HCT116 (cell line): ENCODE measurements around the gene OCEL1. TPM values are rescaled to one million over a fixed set of nuclear protein-coding genes. Genes with fewer than 3 reads are reported as not detected.

Source experiments
- ATAC-seq: fragments of 200-7000 bp; cut with Tn5 transposase; 2 replicates; pipeline ENCODE4 v1.9.1; 2020; ENCODE audit warnings: mild to moderate bottlenecking, moderate library complexity
- BruUV-seq: library from RNA; stranded (reverse); fragments of 400-500 nt; replicated peaks from 2 replicates; lab custom pipeline; 2021; lab: Mats Ljungman, UMichigan
- CTCF ChIA-PET: fragments of 300-600 bp; sonication (Branson Sonifier 250); formaldehyde crosslinking; loops from one replicate; lab custom pipeline; 2021; ENCODE audit warnings: antibody characterized with exemption; lab: Charles Lee
- POLR2A ChIA-PET: fragments of 300-600, 350-600 bp; sonication (Branson Sonifier 250); formaldehyde crosslinking; loops from one replicate; lab custom pipeline; 2021; ENCODE audit warnings: antibody characterized with exemption; lab: Charles Lee
- RAD21 ChIA-PET, 2 experiments: fragments of 300-600 bp; sonication (Branson Sonifier 250); formaldehyde crosslinking; loops; one replicate each; lab custom pipeline; 2023; ENCODE audit warnings: low total read pairs in 2 of 2; ENCODE audit not compliant: uncharacterized antibody in 2 of 2, unreplicated experiment in 2 of 2, low non-redundant PET in 1 of 2; lab: Charles Lee
- DNase-seq: peaks from one replicate; pipeline ENCODE4 v3.0.0-alpha.2; 2010; ENCODE audit warnings: low read depth, low spot score
- H2AFZ ChIP-seq: fragments of 200-600 bp; shearing (Covaris generic), sonication (generic); 2 replicates; pipeline ENCODE4 v1.6.1; 2017; ENCODE audit warnings: low read depth, mixed run types, mixed read lengths, antibody characterized with exemption, low read length; ENCODE audit not compliant: poor library complexity, severe bottlenecking
- H3K27ac ChIP-seq: 2 replicates; pipeline ENCODE4 v1.5.1; 2012; ENCODE audit warnings: low read depth, low read length
- H3K27me3 ChIP-seq: fragments of 200-600 bp; sonication (generic); 2 replicates; pipeline ENCODE4 v1.6.1; 2016; ENCODE audit warnings: mixed run types, low read length, mixed read lengths; ENCODE audit not compliant: insufficient read depth
- H3K36me3 ChIP-seq, 2 experiments: fragments of 200-500 bp in 1 of 2; fragments of 200-600 bp in 1 of 2; sonication (Bioruptor generic) in 1 of 2; sonication (generic) in 1 of 2; 2 replicates each; pipeline versions ENCODE4 v1.5.1 to v1.6.1; 2014 to 2016; ENCODE audit warnings: low read length in 2 of 2, inconsistent platforms in 1 of 2, mixed read lengths in 1 of 2, mixed run types in 1 of 2; ENCODE audit not compliant: insufficient read depth in 2 of 2, control insufficient read depth in 1 of 2
- H3K4me1 ChIP-seq, 2 experiments: fragments of 200-600 bp in 1 of 2; sonication (generic) in 1 of 2; 2 replicates each; pipeline versions ENCODE4 v1.5.1 to v1.6.1; 2012 to 2017; ENCODE audit warnings: low read length in 2 of 2, inconsistent platforms in 1 of 2, mild to moderate bottlenecking in 1 of 2, mixed read lengths in 1 of 2, mixed run types in 1 of 2, moderate library complexity in 1 of 2; ENCODE audit not compliant: insufficient read depth in 2 of 2, control insufficient read depth in 1 of 2
- H3K4me2 ChIP-seq: fragments of 200-600 bp; sonication (generic); 2 replicates; pipeline ENCODE4 v1.6.1; 2017; ENCODE audit warnings: mixed run types, low read length, mixed read lengths
- H3K4me3 ChIP-seq, 2 experiments: fragments of 200-600 bp in 1 of 2; sonication (generic) in 1 of 2; replicated peaks in 1 of 2; 2 replicates each; pipeline ENCODE4 v1.5.1; 2011 to 2016; ENCODE audit warnings: low read length in 2 of 2, control low read depth in 1 of 2, low read depth in 1 of 2, mild to moderate bottlenecking in 1 of 2, mixed read lengths in 1 of 2, mixed run types in 1 of 2
- H3K79me2 ChIP-seq: fragments of 200-600 bp; sonication (generic); 2 replicates; pipeline ENCODE4 v1.6.1; 2017; ENCODE audit warnings: mild to moderate bottlenecking, mixed run types, low read length, moderate library complexity, mixed read lengths; ENCODE audit not compliant: insufficient read depth
- H3K9ac ChIP-seq: fragments of 200-600 bp; sonication (generic); 2 replicates; pipeline ENCODE4 v1.6.1; 2016; ENCODE audit warnings: low read length, mixed read lengths
- H3K9me2 ChIP-seq: fragments of 200-600 bp; sonication (generic), shearing (Covaris generic); 2 replicates; pipeline ENCODE4 v1.6.1; 2017; ENCODE audit warnings: mixed run types, mild to moderate bottlenecking, moderate library complexity; ENCODE audit not compliant: insufficient read depth
- H3K9me3 ChIP-seq, 2 experiments: fragments of 200-500 bp in 1 of 2; fragments of 200-600 bp in 1 of 2; sonication (Bioruptor generic) in 1 of 2; sonication (generic) in 1 of 2; 2 replicates each; pipeline ENCODE4 v1.6.1; 2014 to 2017; ENCODE audit warnings: low read length in 2 of 2, mixed read lengths in 2 of 2, inconsistent platforms in 1 of 2, low read depth in 1 of 2, mild to moderate bottlenecking in 1 of 2, mixed run types in 1 of 2, moderate library complexity in 1 of 2; ENCODE audit not compliant: control insufficient read depth in 1 of 2, insufficient read depth in 1 of 2
- H4K20me1 ChIP-seq: fragments of 200-600 bp; sonication (generic), shearing (Covaris generic); 2 replicates; pipeline ENCODE4 v1.6.1; 2017; ENCODE audit warnings: mixed run types, mild to moderate bottlenecking, moderate library complexity; ENCODE audit not compliant: insufficient read depth
- ATF3 ChIP-seq: IDR thresholded peaks from 2 replicates; pipeline ENCODE4 v1.6.1; 2012
- CEBPB ChIP-seq: IDR thresholded peaks from 2 replicates; pipeline ENCODE4 v1.6.1; 2012; ENCODE audit warnings: low read depth
- EGR1 ChIP-seq: IDR thresholded peaks from 2 replicates; pipeline ENCODE4 v1.6.1; 2012; ENCODE audit warnings: low read depth
- EZH2 ChIP-seq: fragments of 200-600 bp; sonication (generic); IDR thresholded peaks from 2 replicates; pipeline ENCODE4 v1.6.1; 2017; ENCODE audit warnings: antibody characterized with exemption, mixed run types
- EZH2phosphoT487 ChIP-seq: fragments of 200-600 bp; IDR thresholded peaks from 2 replicates; pipeline ENCODE4 v1.6.1; 2018; ENCODE audit warnings: antibody characterized with exemption, borderline replicate concordance
- FOSL1 ChIP-seq: IDR thresholded peaks from 2 replicates; pipeline ENCODE4 v1.6.1; 2012; ENCODE audit warnings: low read depth
- JUND ChIP-seq: IDR thresholded peaks from 2 replicates; pipeline ENCODE4 v1.6.1; 2012
- MAX ChIP-seq: IDR thresholded peaks from 2 replicates; pipeline ENCODE4 v1.6.1; 2012
- POLR2A ChIP-seq: IDR thresholded peaks from 2 replicates; pipeline ENCODE4 v1.7.0; 2011; ENCODE audit warnings: borderline replicate concordance; ENCODE audit not compliant: insufficient read depth, insufficient read length; ENCODE audit errors: extremely low read depth
- POLR2AphosphoS5 ChIP-seq: IDR thresholded peaks from 2 replicates; pipeline ENCODE4 v1.6.1; 2011; ENCODE audit warnings: mild to moderate bottlenecking, low read depth, low read length, moderate library complexity
- RAD21 ChIP-seq: IDR thresholded peaks from 2 replicates; pipeline ENCODE4 v1.6.1; 2012; ENCODE audit warnings: low read depth, mild to moderate bottlenecking
- SP1 ChIP-seq: IDR thresholded peaks from 2 replicates; pipeline ENCODE4 v1.6.1; 2012; ENCODE audit warnings: low read depth
- SRF ChIP-seq: IDR thresholded peaks from 2 replicates; pipeline ENCODE4 v1.6.1; 2012; ENCODE audit warnings: low read depth
- TCF7L2 ChIP-seq: IDR thresholded peaks from 2 replicates; pipeline ENCODE4 v1.7.0; 2011; ENCODE audit warnings: borderline replicate concordance, inconsistent platforms; ENCODE audit not compliant: insufficient read depth, insufficient read length; ENCODE audit errors: extremely low read depth
- YY1 ChIP-seq: IDR thresholded peaks from 2 replicates; pipeline ENCODE4 v1.6.1; 2011; ENCODE audit warnings: low read length, low read depth, moderate library complexity, mild to moderate bottlenecking; ENCODE audit not compliant: insufficient replicate concordance; ENCODE audit errors: extremely low read depth
- ZFX ChIP-seq: fragments of 450-650 bp; IDR thresholded peaks from 2 replicates; pipeline ENCODE4 v1.6.1; 2017
- ZNF274 ChIP-seq: fragments of 200-500 bp; sonication (Bioruptor generic); IDR thresholded peaks from 2 replicates; pipeline ENCODE4 v1.6.1; 2014; ENCODE audit warnings: mild to moderate bottlenecking, low read depth, low read length, inconsistent platforms
- intact Hi-C: fragments of 100-400 bp; cut with micrococcal nuclease; formaldehyde crosslinking; loops from 2 replicates; pipeline ENCODE4 v1.10.0; 2022
- total RNA-seq: library from RNA; stranded (reverse); gene quantifications from one replicate; pipeline ENCODE4 v1.2.1, GENCODE V29; 2021; ENCODE audit not compliant: unreplicated experiment
- TF ChIP-seq, protein P1 (sequence below): IDR thresholded peaks from 2 replicates; pipeline ENCODE4 v1.6.1; 2012; ENCODE audit warnings: low read depth
- TF ChIP-seq, protein P2 (sequence below), 3 experiments: fragments of 200-600 bp in 1 of 3; sonication (generic) in 1 of 3; IDR thresholded peaks in 2 of 3; conservative IDR thresholded peaks in 1 of 3; 2 replicates each; pipeline ENCODE4 v1.5.1; 2012 to 2017; ENCODE audit warnings: low read depth in 2 of 3, low read length in 2 of 3, antibody characterized with exemption in 1 of 3, borderline replicate concordance in 1 of 3, control low read depth in 1 of 3, mild to moderate bottlenecking in 1 of 3, mixed read lengths in 1 of 3, mixed run types in 1 of 3, moderate library complexity in 1 of 3; ENCODE audit not compliant: insufficient read depth in 1 of 3

The OCEL1 gene
- total RNA-seq, 1 experiment from 2014 or later, result 39.8 TPM

- TF ChIP-seq YY1, result no peak
- TF ChIP-seq TCF7L2, result no peak
- no peak for TF ChIP-seq ZFX
- TF ChIP-seq JUND, result no peak
These were observed 41.6 kb upstream of the OCEL1 start (continued) for GRCh38 chr19:17184371-17184841.

- POLR2A ChIA-PET, result no interaction called here
- H3K9ac ChIP-seq, result no peak overlapping the region
- H3K4me2 ChIP-seq, result no peak overlapping the region
- H3K79me2 ChIP-seq, result no peaks in the 10 kb centered on the region
- intact Hi-C loops, result no loop called here
- BruUV-seq, result no TSS peak
- H3K4me1 ChIP-seq, result no peaks in the 10 kb centered on the region
- RAD21 ChIA-PET, result no interaction called here
- H3K27me3 ChIP-seq, result no peaks in the 10 kb centered on the region
- ATAC-seq (no peak), DNase-seq (no peak)
- peaks cover 0 to 8% of the 10 kb centered on the region in 2 experiments; a peak in 3 of 4 replicates for H3K36me3 ChIP-seq
- no peaks in the 10 kb centered on the region for H3K9me3 ChIP-seq
- H2AFZ ChIP-seq, result no peak overlapping the region
- H3K27ac ChIP-seq, result no peak overlapping the region
- TF ChIP-seq, protein P1, sequence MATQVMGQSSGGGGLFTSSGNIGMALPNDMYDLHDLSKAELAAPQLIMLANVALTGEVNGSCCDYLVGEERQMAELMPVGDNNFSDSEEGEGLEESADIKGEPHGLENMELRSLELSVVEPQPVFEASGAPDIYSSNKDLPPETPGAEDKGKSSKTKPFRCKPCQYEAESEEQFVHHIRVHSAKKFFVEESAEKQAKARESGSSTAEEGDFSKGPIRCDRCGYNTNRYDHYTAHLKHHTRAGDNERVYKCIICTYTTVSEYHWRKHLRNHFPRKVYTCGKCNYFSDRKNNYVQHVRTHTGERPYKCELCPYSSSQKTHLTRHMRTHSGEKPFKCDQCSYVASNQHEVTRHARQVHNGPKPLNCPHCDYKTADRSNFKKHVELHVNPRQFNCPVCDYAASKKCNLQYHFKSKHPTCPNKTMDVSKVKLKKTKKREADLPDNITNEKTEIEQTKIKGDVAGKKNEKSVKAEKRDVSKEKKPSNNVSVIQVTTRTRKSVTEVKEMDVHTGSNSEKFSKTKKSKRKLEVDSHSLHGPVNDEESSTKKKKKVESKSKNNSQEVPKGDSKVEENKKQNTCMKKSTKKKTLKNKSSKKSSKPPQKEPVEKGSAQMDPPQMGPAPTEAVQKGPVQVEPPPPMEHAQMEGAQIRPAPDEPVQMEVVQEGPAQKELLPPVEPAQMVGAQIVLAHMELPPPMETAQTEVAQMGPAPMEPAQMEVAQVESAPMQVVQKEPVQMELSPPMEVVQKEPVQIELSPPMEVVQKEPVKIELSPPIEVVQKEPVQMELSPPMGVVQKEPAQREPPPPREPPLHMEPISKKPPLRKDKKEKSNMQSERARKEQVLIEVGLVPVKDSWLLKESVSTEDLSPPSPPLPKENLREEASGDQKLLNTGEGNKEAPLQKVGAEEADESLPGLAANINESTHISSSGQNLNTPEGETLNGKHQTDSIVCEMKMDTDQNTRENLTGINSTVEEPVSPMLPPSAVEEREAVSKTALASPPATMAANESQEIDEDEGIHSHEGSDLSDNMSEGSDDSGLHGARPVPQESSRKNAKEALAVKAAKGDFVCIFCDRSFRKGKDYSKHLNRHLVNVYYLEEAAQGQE, result no peak
- TF ChIP-seq POLR2AphosphoS5 (no peak), CEBPB (no peak), POLR2A (no peak), YY1 (no peak), SP1 (no peak), JUND (no peak), EGR1 (no peak), ZNF274 (no peak), EZH2 (no peak), MAX (no peak), FOSL1 (no peak), TCF7L2 (no peak), EZH2phosphoT487 (no peak), RAD21 (no peak), SRF (no peak), ATF3 (no peak), ZFX (no peak)
- TF ChIP-seq, protein P2, sequence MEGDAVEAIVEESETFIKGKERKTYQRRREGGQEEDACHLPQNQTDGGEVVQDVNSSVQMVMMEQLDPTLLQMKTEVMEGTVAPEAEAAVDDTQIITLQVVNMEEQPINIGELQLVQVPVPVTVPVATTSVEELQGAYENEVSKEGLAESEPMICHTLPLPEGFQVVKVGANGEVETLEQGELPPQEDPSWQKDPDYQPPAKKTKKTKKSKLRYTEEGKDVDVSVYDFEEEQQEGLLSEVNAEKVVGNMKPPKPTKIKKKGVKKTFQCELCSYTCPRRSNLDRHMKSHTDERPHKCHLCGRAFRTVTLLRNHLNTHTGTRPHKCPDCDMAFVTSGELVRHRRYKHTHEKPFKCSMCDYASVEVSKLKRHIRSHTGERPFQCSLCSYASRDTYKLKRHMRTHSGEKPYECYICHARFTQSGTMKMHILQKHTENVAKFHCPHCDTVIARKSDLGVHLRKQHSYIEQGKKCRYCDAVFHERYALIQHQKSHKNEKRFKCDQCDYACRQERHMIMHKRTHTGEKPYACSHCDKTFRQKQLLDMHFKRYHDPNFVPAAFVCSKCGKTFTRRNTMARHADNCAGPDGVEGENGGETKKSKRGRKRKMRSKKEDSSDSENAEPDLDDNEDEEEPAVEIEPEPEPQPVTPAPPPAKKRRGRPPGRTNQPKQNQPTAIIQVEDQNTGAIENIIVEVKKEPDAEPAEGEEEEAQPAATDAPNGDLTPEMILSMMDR (IDR thresholded peaks at IDR 0.05 in 2 of 3, conservative IDR thresholded peaks at IDR 0.05 in 1 of 3; ENCODE audit: borderline replicate concordance in 1 of 3, insufficient read depth in 1 of 3, low read depth in 2 of 3, low read length in 2 of 3), result no peak
- CTCF ChIA-PET, result no interaction called here
- no peaks in the 10 kb centered on the region for H3K9me2 ChIP-seq
- no peak overlapping the region for H3K4me3 ChIP-seq
- no peaks in the 10 kb centered on the region for H4K20me1 ChIP-seq
These were observed 40.4 kb upstream of the OCEL1 start for GRCh38 chr19:17185590-17185989.
